Neural cell (in vitro differentiated cells): ENCODE measurements around the gene JPH4. TPM values are rescaled to one million over a fixed set of nuclear protein-coding genes. Genes with fewer than 3 reads are reported as not detected.

ENCODE experiments used
- H2AFZ ChIP-seq: fragments of 200-600, 300-800 bp; sonication (generic), shearing (Covaris generic); 2 replicates; pipeline ENCODE4 v1.6.0; 2014; ENCODE audit warnings: low read depth, mild to moderate bottlenecking, antibody characterized with exemption, low read length, moderate library complexity
- H3F3A ChIP-seq: fragments of 200-600 bp; shearing (Covaris generic); 2 replicates; pipeline ENCODE4 v1.6.1; 2016; ENCODE audit warnings: mild to moderate bottlenecking, moderate library complexity, mixed read lengths, antibody characterized with exemption, low read length; ENCODE audit not compliant: insufficient read depth, poor library complexity, severe bottlenecking
- H3K27ac ChIP-seq: fragments of 200-600, 300-800 bp; sonication (generic), shearing (Covaris generic); 2 replicates; pipeline ENCODE4 v1.5.1; 2014; ENCODE audit warnings: mild to moderate bottlenecking, low read length, moderate library complexity
- H3K27me3 ChIP-seq: fragments of 300-800, 200-600 bp; sonication (generic), shearing (Covaris generic); 2 replicates; pipeline ENCODE4 v1.6.0; 2014; ENCODE audit warnings: mild to moderate bottlenecking, low read depth, low read length, moderate library complexity; ENCODE audit not compliant: insufficient read depth
- H3K36me3 ChIP-seq: fragments of 300-800, 200-600 bp; sonication (generic), shearing (Covaris generic); 2 replicates; pipeline ENCODE4 v1.5.1; 2014; ENCODE audit warnings: mild to moderate bottlenecking, antibody characterized with exemption, low read length, moderate library complexity; ENCODE audit not compliant: insufficient read depth
- H3K4me2 ChIP-seq: fragments of 300-800, 200-600 bp; sonication (generic), shearing (Covaris generic); 2 replicates; pipeline ENCODE4 v1.6.0; 2014; ENCODE audit warnings: mild to moderate bottlenecking, low read length
- H3K4me3 ChIP-seq: fragments of 300-800, 200-600 bp; sonication (generic), shearing (Covaris generic); 2 replicates; pipeline ENCODE4 v1.5.1; 2014; ENCODE audit warnings: mild to moderate bottlenecking, low read length, moderate library complexity
- H3K79me2 ChIP-seq: fragments of 200-600 bp; shearing (Covaris generic); replicated peaks from 2 replicates; pipeline ENCODE4 v1.6.0; 2014; ENCODE audit warnings: mild to moderate bottlenecking, low read length, moderate library complexity; ENCODE audit not compliant: insufficient read depth
- H3K9ac ChIP-seq: fragments of 300-800, 200-600 bp; sonication (generic), shearing (Covaris generic); 2 replicates; pipeline ENCODE4 v1.6.1; 2016; ENCODE audit warnings: mild to moderate bottlenecking, low read length, mixed read lengths
- H3K9me2 ChIP-seq: fragments of 200-600 bp; shearing (Covaris generic); 2 replicates; pipeline ENCODE4 v1.6.1; 2016; ENCODE audit warnings: mild to moderate bottlenecking, low read length, mixed read lengths; ENCODE audit not compliant: insufficient read depth
- H3K9me3 ChIP-seq: fragments of 200-600, 300-800 bp; sonication (generic), shearing (Covaris generic); 2 replicates; pipeline ENCODE4 v1.6.1; 2016; ENCODE audit warnings: mild to moderate bottlenecking, mixed run types, low read length, moderate library complexity, mixed read lengths
- H4K20me1 ChIP-seq: fragments of 200-600 bp; shearing (Covaris generic); 2 replicates; pipeline ENCODE4 v1.6.1; 2016; ENCODE audit warnings: mild to moderate bottlenecking, mixed run types; ENCODE audit not compliant: insufficient read depth
- CTCF ChIP-seq: fragments of 450-650 bp; IDR thresholded peaks from 2 replicates; pipeline ENCODE4 v1.5.1; 2014; ENCODE audit warnings: antibody characterized with exemption, mild to moderate bottlenecking, moderate library complexity; ENCODE audit not compliant: poor library complexity, severe bottlenecking
- EP300 ChIP-seq: fragments of 450-650 bp; conservative IDR thresholded peaks from 2 replicates; pipeline ENCODE4 v1.6.1; 2014; ENCODE audit warnings: antibody characterized with exemption, mild to moderate bottlenecking, moderate library complexity; ENCODE audit not compliant: poor library complexity, severe bottlenecking
- EZH2 ChIP-seq: fragments of 200-600, 300-800 bp; shearing (Covaris generic), sonication (generic); IDR thresholded peaks from 2 replicates; pipeline ENCODE4 v1.6.1; 2014; ENCODE audit warnings: antibody characterized with exemption, low read length, borderline replicate concordance, mild to moderate bottlenecking; ENCODE audit not compliant: insufficient read depth, poor library complexity, severe bottlenecking
- MXI1 ChIP-seq: fragments of 450-650 bp; conservative IDR thresholded peaks from 2 replicates; pipeline ENCODE4 v1.6.1; 2014; ENCODE audit warnings: antibody characterized with exemption, mild to moderate bottlenecking; ENCODE audit not compliant: poor library complexity, severe bottlenecking
- POLR2AphosphoS5 ChIP-seq: IDR thresholded peaks from 2 replicates; pipeline ENCODE4 v1.6.1; 2012
- RAD21 ChIP-seq: fragments of 450-650 bp; conservative IDR thresholded peaks from 2 replicates; pipeline ENCODE4 v1.6.1; 2014; ENCODE audit warnings: antibody characterized with exemption, mild to moderate bottlenecking, moderate library complexity
- REST ChIP-seq: IDR thresholded peaks from 2 replicates; pipeline ENCODE4 v1.6.1; 2012; ENCODE audit warnings: borderline replicate concordance
- SMC3 ChIP-seq: fragments of 450-650 bp; conservative IDR thresholded peaks from 2 replicates; pipeline ENCODE4 v1.6.1; 2014; ENCODE audit warnings: antibody characterized with exemption, mild to moderate bottlenecking, moderate library complexity; ENCODE audit not compliant: poor library complexity
- TAF1 ChIP-seq: IDR thresholded peaks from 2 replicates; pipeline ENCODE4 v1.6.1; 2012; ENCODE audit warnings: low read depth
- polyA plus RNA-seq: library from polyadenylated mRNA; depleted of rRNA; stranded (reverse); fragments of >200 nt; gene quantifications from 2 replicates; pipeline ENCODE4 v1.2.3, GENCODE V29; 2014

The JPH4 gene
- polyA plus RNA-seq, 1 donor from 2014 or later, result 68.2 TPM

GRCh38 chr14:23610815-23611289, 32.3 kb upstream of the JPH4 start:
- H3K79me2 ChIP-seq, result no peaks in the 10 kb centered on the region
- TF ChIP-seq MXI1 (no peak), REST (no peak), TAF1 (no peak), RAD21 (no peak), POLR2AphosphoS5 (no peak), CTCF (no peak), EP300 (no peak), SMC3 (no peak), EZH2 (no peak)
- H3K9me2 ChIP-seq, result no peaks in the 10 kb centered on the region
- H3K4me3 ChIP-seq, result no peak overlapping the region
- H3K27me3 ChIP-seq, result no peaks in the 10 kb centered on the region
- no peak overlapping the region for H3K27ac ChIP-seq
- no peaks in the 10 kb centered on the region for H3K36me3 ChIP-seq
- H3K9ac ChIP-seq, result no peak overlapping the region
- no peak overlapping the region for H3K4me2 ChIP-seq
- no peaks in the 10 kb centered on the region for H4K20me1 ChIP-seq
- H3K9me3 ChIP-seq, result no peaks in the 10 kb centered on the region
- no peaks in the 10 kb centered on the region for H3F3A ChIP-seq
- H2AFZ ChIP-seq, result no peak overlapping the region

GRCh38 chr14:23610090-23610814, 31.7 kb upstream of the JPH4 start:
- Histone ChIP-seq H3K36me3 (no peaks in the 10 kb centered on the region), H3K79me2 (no peaks in the 10 kb centered on the region)

More at GRCh38 chr14:23610090-23610814, 31.7 kb upstream of the JPH4 start:
- Histone ChIP-seq H3K27me3 (no peaks in the 10 kb centered on the region), H3K4me2 (no peak overlapping the region), H4K20me1 (no peaks in the 10 kb centered on the region), H3K9ac (no peak overlapping the region), H3K9me3 (no peaks in the 10 kb centered on the region), H3K9me2 (no peaks in the 10 kb centered on the region), H3K4me3 (no peak overlapping the region), H3F3A (no peaks in the 10 kb centered on the region), H2AFZ (no peak overlapping the region), H3K27ac (no peak overlapping the region)
- no peak for TF ChIP-seq EP300
- no peak for TF ChIP-seq EZH2
- no peak for TF ChIP-seq SMC3
- no peak for TF ChIP-seq MXI1
- no peak for TF ChIP-seq TAF1
- no peak for TF ChIP-seq REST
- TF ChIP-seq CTCF, result no peak
- TF ChIP-seq POLR2AphosphoS5, result no peak
- no peak for TF ChIP-seq RAD21
